Activated CD8-positive, alpha-beta memory T cell treated with anti-CD3 and anti-CD28 coated beads for 1 hour (primary cell): ENCODE data around the gene LRRC8A.
"Not testable (repeated sequence)": the region's sequence is repeated elsewhere in the genome, so short reads cannot be mapped to it uniquely, and the experiment has no call there.

Experiments used
- DNase-seq, 2 donors: peaks; one replicate each; pipeline ENCODE4 v3.0.0-alpha.2; 2020; ENCODE audit warnings: low read depth in 1 of 2; ENCODE audit errors: extremely low read depth in 1 of 2

LRRC8A gene

GRCh38 chr9:128881884-128882676 is at the start of gene LRRC8A, which contains the start of gene KYAT1:
Gene LRRC8A, plus strand, starts transcription at chr9:128882133. Its CDS starts 25,032 bp downstream, at chr9:128907165.
Gene KYAT1, minus strand, starts transcription at chr9:128881950. Its CDS starts 36,545 bp downstream, at chr9:128845405.
- DNase-seq, result peak; percentile 94 to 98

GRCh38 chr9:128833696-128834095 is 48.2 kb upstream of the LRRC8A start:
- no peak for DNase-seq

GRCh38 chr9:128835246-128836210 is 46.4 kb upstream of the LRRC8A start:
- DNase-seq, result no peak

DNA sequence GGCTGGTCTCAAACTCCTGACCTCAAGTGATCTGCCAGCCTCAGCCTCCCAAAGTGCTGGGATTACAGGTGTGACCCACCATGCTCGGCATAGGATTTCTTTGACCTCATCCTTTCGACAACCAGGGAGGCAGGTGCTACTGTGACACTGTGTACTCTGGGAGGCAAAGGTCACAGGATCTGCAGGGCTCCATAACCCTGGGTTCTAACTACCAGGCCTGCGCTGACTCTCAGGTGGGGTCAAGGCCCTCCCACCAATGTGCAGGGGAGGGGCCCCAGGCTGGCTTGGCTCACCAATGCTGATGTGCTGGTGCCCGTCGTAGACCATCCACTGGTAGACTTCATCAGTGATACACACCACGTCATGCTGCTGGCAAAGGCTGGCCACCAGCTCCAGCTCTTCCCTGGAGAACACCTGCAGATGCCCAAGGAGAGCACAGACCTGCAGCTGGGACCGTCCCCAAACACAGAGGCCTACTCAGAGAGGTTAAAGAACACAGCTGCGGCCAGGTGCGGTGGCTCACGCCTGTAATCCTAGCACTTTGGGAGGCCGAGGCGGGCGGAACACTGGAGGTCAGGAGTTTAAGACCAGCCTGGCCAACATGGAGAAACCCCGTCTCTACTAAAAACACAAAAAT is 45.3 kb upstream of the LRRC8A start:
- no peak for DNase-seq

- no peak for DNase-seq
Measured at GRCh38 chr9:128838338-128838737, 43.6 kb upstream of the LRRC8A start.

- DNase-seq, result no peak
Measured at GRCh38 chr9:128840524-128840923, 41.4 kb upstream of the LRRC8A start.

DNA sequence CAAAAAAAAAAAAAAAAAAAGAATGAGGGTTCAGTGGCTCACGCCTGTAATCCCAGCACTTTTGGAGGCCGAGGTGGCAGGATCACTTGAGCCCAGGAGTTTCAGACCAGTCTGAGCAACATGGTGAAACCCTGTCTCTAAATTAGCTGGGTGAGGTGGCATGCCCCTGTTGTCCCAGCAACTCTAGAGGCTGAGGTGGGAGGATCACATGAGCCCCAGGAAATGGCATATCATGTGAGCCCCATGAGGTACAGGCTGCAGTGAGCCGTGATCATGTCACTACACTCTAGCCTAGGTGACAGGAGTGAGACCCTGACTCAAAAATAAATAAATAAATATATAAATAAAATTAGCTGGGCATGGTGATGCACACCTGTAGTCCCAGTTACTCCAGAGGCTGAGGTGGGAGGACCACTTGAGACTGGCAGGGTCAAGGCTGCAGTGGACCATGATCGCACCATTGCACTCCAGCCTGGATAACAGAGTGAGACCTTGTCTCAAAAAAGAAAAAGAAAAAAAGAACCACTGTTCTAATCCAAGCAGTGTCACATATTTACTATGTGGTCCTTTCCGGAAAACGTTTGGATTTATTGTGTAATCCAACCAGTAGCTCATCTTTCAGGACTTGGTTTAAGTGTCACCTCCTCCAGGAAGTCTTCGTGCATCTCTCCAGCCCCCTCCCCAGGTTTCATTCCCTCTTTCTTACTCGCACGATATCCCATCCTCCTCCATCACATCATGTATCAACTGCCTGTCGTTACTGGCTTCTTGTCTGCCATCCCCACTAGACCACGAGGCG is 40.0 kb upstream of the LRRC8A start:
- DNase-seq, result no peak

DNA sequence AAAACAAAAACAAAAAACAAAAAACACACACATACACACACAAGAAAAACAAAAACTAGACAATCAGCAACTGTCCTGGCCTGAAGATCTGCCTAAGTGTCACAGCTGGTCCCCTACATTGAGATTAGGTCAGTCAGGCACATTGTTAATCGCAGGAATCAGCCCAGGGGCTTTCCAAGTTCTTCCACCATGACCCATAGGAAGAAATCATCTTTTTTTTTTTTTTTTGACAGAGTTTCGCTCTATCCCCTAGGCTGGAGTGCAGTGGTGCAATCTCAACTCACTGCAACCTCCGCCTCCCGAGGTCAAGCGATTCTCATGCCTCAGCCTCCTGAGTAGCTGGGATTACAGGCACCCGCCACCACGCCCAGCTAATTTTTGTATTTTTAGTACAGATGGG is 38.8 kb upstream of the LRRC8A start:
- DNase-seq, result not testable (repeated sequence)

GRCh38 chr9:128845186-128845931 is 36.6 kb upstream of the LRRC8A start:
- no peak for DNase-seq

DNA sequence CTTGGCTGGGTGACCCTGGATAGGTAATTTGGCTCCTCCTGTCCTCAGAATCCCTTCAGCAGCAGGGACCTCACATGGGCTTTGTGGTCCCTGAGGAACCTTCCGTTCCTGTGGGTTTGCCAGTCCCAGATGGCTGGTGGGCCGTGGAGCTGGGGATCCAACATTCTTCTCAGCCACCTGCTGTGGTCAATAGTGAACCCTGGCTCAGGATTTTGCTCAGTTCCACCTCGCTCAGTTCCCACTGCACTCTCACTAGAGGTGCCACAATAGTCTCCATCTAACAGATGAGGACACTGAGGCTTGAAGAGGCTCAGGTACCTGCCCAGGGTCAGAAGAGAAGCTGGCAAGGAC is 35.3 kb upstream of the LRRC8A start:
- no peak for DNase-seq

- DNase-seq, result no peak
Measured at GRCh38 chr9:128847803-128848202, 34.1 kb upstream of the LRRC8A start.

DNA sequence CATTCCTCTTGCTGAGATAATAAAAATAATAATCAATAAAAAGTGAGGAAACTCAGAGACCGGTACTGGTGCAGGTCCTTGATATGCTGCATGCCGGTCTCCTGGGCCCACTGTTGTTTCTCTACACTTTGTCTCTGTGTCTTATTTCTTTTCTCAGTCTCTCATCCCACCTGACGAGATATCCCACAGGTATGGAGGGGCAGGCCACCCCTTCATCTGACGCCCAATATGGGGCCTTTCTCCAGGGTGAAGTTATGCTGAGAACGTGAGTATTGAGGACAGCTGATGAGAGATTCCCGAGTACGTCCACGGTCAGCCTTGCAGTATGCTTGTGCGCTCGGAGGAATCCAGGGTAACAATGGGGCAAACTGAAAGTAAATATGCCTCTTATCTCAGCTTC is 30.9 kb upstream of the LRRC8A start:
- DNase-seq, result not testable (repeated sequence)

GRCh38 chr9:128851779-128852600 is 29.9 kb upstream of the LRRC8A start:
- DNase-seq, result not testable (repeated sequence)

- not testable (repeated sequence) for DNase-seq
Measured at GRCh38 chr9:128852646-128853045, 29.3 kb upstream of the LRRC8A start.

- not testable (repeated sequence) for DNase-seq
Measured at GRCh38 chr9:128854454-128854853, 27.5 kb upstream of the LRRC8A start.

DNA sequence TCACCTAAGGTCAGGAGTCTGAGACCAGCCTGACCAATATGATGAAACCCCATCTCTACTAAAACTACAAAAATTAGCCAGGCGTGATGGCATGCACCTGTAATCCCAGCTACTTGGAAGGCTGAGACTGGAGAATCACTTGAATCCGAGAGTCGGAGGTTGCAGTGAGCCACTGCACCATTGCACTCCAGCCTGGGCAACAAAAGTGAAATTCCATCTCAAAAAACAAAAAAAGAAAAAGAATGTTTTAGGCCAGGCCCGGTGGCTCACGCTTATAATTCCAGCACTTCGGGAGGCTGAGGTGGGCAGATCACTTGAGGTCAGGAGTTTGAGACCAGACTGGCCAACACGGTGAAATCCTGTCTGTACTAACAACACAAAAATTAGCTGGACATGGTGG is 23.5 kb upstream of the LRRC8A start:
- DNase-seq, result not testable (repeated sequence)

DNA sequence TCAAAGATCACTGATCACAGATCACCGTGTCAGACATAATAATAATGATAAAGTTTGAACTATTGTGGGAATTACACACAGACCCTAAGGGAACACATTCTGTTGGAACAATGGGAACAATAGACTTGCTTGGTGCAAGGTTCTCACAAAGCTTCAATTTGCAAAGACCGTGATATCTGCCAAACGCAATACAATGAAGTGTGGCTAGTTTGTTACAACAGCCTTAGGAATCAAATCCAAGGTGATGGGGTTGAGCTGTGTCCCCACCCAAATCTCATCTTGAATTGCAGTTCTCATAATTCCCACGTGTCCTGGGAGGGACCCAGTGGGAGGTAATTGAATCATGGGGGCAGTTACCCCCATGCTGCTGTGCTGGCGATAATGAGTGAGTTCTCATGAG is 21.0 kb upstream of the LRRC8A start:
- DNase-seq, result no peak

GRCh38 chr9:128861501-128861900 is 20.4 kb upstream of the LRRC8A start:
- no peak for DNase-seq

- no peak for DNase-seq
Measured at GRCh38 chr9:128862401-128862851, 19.5 kb upstream of the LRRC8A start.
